ENCODE measurements around the gene UNK. TPM values are rescaled to one million over a fixed set of nuclear protein-coding genes. Genes with fewer than 3 reads are reported as not detected.
"Not testable (repeated sequence)": the region's sequence is repeated elsewhere in the genome, so short reads cannot be mapped to it uniquely, and the experiment has no call there.

UNK gene
- total and polyA plus RNA-seq, 11 donors, result 11.3 to 27.5 (median 16.3) TPM

GRCh38 chr17:75854881-75855309 lies 70.3 kb downstream of the UNK start:
- Histone ChIP-seq H3K4me1 (peaks cover 2 to 80% (median 51%) of the 10 kb centered on the region in 12 donors), H3K27me3 (no peaks in the 10 kb centered on the region), H3K4me3 (peak overlapping the region; percentile 57 to 97 (median 82)), H3K27ac (peak overlapping the region; percentile 70 to 100 (median 91)), H3K9me3 (no peaks in the 10 kb centered on the region), H3K36me3 (peaks cover 0 to 34% (median 27%) of the 10 kb centered on the region in 9 donors)
- intact Hi-C loops (cut with DNase I), result loop anchor here in 8 of 10 donors (1.0 to 5.0 kb wide), 10 partner anchors 17 to 78 kb away; partner anchors contain the start of genes TRIM65 (in 5 of the 8), TRIM47 (in 2 of the 8), MRPL38 (in 1 of the 8) and UNK (in 1 of the 8)
- WGBS, 4 donors, result 0 to 1% (median 1%) methylated on average over 12 to 19 of the region's 19 CpGs
- ATAC-seq (peak; percentile 2 to 32 (median 4)), DNase-seq (peak in 1 of 5 donors; percentile 56)
- TF ChIP-seq POLR2A (IDR thresholded peaks at IDR 0.05), result no peak
- TF ChIP-seq CTCF (IDR thresholded peaks at IDR 0.05), result peak in 2 of 12 donors; percentile 30 to 33

GRCh38 chr17:75855310-75856061 lies 70.9 kb downstream of the UNK start, which contains the start of gene WBP2:
Gene WBP2, minus strand, starts transcription at chr17:75855335. Its CDS starts 38 bp downstream, at chr17:75855297.
- peak within 1 kb of the TSS; percentile 94 to 100 (median 98) for H3K27ac ChIP-seq
- DNase-seq, result peak; percentile 97 to 99 (median 99)
- TF ChIP-seq CTCF (IDR thresholded peaks at IDR 0.05) (peak in 10 of 12 donors; percentile 28 to 77 (median 58)), POLR2A (IDR thresholded peaks at IDR 0.05) (peak; percentile 83 to 98)
- 0 to 1% (median 0%) methylated on average over 29 to 58 of the region's 58 CpGs for WGBS, 4 donors
- peak; percentile 90 to 96 (median 93) for ATAC-seq
- H3K4me1 ChIP-seq, result peaks cover 0 to 74% (median 45%) of the 10 kb centered on the region in 12 donors
- no peaks in the 10 kb centered on the region for H3K9me3 ChIP-seq
- H3K27me3 ChIP-seq, result no peaks in the 10 kb centered on the region
- H3K4me3 ChIP-seq, result peak within 1 kb of the TSS; percentile 57 to 97 (median 82)
- H3K36me3 ChIP-seq, result peaks cover 0 to 28% (median 21%) of the 10 kb centered on the region in 9 donors
- intact Hi-C loops (cut with DNase I), result loop anchor here in 8 of 10 donors (1.0 to 5.0 kb wide), 9 partner anchors 17 to 71 kb away; partner anchors contain the start of genes TRIM65 (in 5 of the 8), TRIM47 (in 2 of the 8), MRPL38 (in 1 of the 8) and UNK (in 1 of the 8)

- ATAC-seq, result no peak
- peak overlapping the region; percentile 94 to 100 (median 98) for H3K27ac ChIP-seq
- intact Hi-C loops (cut with DNase I), result loop anchor here in 4 of 10 donors (5.0 kb wide), 2 partner anchors 36 to 41 kb away; partner anchors contain the start of gene TRIM65 (in 3 of the 4)
- no peaks in the 10 kb centered on the region for H3K27me3 ChIP-seq
- TF ChIP-seq POLR2A (IDR thresholded peaks at IDR 0.05) (no peak), CTCF (IDR thresholded peaks at IDR 0.05) (peak in 1 of 12 donors; percentile 33)
- 1 to 12% (median 3%) methylated on average over 4 to 24 of the region's 24 CpGs for WGBS, 4 donors
- peak overlapping the region; percentile 56 to 97 (median 82) for H3K4me3 ChIP-seq
- H3K4me1 ChIP-seq, result peaks cover 0 to 70% (median 39%) of the 10 kb centered on the region in 12 donors
- DNase-seq, result peak in 1 of 5 donors; percentile 67
- no peaks in the 10 kb centered on the region for H3K9me3 ChIP-seq
- peaks cover 0 to 21% (median 14%) of the 10 kb centered on the region in 9 donors for H3K36me3 ChIP-seq
Measured at GRCh38 chr17:75856062-75856756, 71.6 kb downstream of the UNK start.

- DNase-seq, result not testable (repeated sequence)
- intact Hi-C loops (cut with DNase I), result loop anchor here in 4 of 10 donors (5.0 kb wide), 2 partner anchors 33 to 38 kb away; partner anchors contain the start of gene TRIM65 (in 3 of the 4)
Measured at GRCh38 chr17:75859358-75859757, 74.8 kb downstream of the UNK start.

More at GRCh38 chr17:75859358-75859757, 74.8 kb downstream of the UNK start:
- peak overlapping the region in 1 of 12 donors; percentile 4 for H3K4me3 ChIP-seq
- peak overlapping the region in 11 of 12 donors; percentile 35 to 91 (median 68) for H3K27ac ChIP-seq
- not testable (repeated sequence) for H3K36me3 ChIP-seq, ATAC-seq, H3K9me3 ChIP-seq, H3K27me3 ChIP-seq
- 90 to 92% (median 91%) methylated on average over 10 of the region's 10 CpGs for WGBS, 4 donors
- peaks cover 0 to 50% (median 19%) of the 10 kb centered on the region in 12 donors for H3K4me1 ChIP-seq

All from heart left ventricle (tissue), 16 donors.